Measurements from ENCODE around the gene NPAS1.
"Not testable (repeated sequence)": the region's sequence is repeated elsewhere in the genome, so short reads cannot be mapped to it uniquely, and the experiment has no call there.

The NPAS1 gene

DNA sequence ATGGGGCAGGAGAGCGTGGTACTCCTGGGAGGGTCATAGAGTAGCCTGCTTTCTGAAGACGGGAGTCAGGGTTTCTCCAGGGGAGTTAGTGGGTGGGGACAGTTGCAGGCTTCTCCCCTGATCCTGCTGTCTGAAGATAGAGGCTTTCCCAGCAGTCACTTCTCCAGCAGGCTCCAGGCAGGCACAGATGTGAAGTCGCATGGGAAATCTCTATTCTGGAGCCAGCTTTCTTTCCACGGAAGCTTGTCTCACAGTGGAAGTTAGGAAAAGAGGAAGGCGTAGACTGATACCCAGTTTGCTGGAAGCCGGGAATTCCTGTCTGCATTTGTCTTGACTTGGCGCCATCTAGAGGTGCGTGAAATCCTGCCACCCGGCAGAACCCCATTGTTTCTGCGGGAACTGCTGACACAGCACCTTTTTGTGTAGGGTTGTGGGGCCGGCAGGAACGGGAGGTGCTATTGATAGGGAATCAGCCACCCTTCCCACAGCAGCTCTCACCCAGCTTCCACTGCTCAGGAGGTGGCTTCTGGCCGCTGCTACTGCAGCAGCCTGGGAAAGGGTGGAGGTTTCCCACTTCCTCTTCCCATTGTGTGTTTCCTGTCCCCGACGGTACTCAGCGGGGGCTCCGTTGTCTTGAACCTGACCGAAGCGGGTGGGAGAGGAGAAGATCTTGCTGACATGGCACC lies 28.5 kb upstream of the NPAS1 start:
- peak; percentile 71 for DNase-seq

DNA sequence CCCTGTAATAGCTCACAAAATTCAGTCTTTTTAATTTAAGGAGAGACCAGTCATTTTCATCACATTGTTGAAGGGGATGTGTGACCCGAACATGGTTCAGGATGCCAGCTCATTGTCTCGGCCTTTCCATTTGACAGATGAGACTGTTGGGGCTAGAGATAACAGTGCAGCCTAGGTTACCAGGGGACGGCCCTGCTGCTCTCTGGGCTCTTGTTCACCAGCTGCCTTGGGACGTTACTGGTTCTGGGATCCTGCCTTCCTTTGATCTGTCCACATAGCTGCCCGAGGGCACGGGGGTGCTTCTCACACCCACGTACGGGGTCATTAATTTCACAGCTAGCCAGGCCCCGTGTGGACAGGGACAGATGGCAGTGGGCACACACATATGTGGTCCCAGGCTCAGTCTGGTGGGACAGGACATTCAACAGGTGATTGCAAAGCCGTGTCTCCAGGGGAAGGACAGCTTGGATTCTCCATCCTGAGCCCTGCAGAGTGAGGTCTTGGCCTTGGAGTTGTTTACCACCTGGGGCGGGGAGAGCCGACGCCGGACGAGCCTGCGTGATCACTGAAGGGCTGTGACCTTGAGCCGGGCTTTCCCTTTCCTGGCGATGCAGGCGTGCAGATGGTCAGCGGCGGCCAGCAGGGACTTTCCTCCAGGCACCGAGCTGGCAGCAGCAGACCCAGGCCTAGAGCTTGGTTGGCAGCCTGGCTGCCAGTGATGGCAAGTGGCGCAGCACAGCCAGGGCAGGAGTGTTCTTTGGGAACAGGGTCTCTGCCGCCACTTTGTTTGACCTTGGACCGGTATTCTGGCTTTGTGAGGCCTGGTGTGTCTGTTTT lies 26.7 kb upstream of the NPAS1 start:
- no peak for DNase-seq

DNA sequence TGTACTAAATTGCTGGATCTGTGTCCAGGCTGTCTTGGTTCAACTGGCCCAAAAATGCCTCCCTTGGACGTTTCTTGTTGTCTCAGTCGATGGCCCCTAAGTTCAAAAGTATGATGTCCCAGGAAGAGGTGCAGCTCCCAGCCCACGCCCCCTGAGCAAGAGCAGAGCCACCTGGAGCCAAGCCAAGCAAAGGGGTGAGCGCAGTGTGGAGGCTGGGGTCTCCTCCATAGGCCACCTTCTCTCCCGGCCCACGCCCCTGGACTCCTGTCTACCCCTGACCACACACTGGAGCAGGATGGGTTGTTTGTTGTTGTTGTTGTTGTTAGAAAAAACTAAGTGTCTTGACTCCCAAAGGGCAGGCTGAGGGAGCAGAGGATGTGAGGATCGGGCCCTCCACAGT lies 26.0 kb upstream of the NPAS1 start:
- no peak for DNase-seq

DNA sequence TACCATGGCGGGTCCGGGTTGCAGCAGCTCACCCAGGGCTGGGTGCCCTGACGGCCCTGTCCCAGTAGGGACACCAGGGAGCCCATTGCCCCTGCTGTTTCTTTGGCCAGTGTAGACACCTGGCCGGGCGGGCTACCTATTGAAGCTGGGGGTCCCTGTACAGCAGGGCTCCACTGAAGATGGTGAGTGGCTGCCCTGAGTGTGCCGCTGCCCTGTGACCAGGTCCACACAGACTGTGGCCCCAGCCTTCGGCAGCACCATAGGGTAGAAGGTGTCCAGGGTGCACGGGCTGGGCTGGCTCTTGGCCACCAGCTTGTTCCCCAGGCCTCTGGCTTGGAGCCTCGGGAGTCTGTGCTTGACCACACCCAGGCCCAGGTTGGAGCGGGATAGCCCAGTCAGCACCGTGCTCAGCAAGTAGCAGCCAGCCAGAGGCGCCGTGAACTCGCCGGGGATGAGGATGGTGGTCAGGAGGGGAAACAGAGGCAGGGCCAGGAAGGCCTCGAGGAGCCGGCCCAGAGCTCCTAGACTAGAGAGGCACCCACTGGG lies 25.4 kb upstream of the NPAS1 start:
- DNase-seq = no peak

DNA sequence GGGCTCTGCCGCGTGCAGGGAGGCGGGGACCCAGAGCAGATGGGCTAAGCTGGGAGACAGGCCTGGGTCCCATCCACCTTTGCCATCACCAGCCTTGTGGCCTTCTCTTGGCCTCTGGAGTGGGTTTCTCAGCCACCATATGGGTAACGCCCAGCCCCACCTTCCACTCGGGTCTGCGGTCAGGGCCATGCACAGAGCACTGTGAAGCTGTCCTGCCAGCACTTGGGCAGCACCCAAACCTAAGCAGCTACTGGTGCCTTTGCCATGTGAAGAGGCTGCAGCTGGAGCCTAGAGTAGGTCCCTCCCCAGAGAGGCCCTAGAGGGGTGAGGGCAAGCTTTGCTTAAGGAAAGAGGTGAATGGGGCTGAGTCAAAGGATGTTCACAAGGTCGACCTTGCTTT lies 24.1 kb upstream of the NPAS1 start:
- no peak for DNase-seq

DNA sequence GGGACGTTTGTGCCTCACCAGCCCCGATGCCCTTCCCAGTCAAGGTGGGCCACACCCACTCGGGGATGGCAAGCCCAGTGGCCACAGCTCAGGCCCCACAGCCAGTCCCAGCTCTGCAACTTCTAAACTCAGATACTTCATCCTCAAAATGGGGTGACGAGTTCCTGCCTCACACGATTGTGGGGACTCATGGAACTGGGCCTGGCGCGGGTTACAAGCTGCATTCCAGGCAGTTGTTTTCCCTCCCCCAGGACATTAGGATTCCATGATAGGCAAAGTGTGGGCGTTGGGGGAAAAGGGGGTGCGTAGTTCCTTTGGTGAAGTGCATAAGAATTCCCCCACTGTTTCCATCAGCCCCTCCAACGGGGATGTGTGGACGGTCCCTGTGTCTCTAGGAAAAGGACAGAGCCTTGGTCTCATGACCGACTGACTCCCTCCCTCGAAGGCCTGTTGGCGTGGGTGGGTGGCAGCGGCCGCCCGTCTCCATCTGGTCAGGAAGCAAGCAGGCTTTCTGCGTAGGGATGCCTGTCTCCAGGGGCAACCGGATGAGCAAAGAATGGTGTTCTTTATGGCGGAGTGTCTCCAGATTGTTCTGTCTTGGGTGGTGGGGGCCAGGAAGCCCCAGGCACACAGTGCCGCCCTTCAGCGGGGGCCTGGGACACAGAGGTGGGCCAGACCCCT lies 21.1 kb upstream of the NPAS1 start:
- no peak for DNase-seq

DNA sequence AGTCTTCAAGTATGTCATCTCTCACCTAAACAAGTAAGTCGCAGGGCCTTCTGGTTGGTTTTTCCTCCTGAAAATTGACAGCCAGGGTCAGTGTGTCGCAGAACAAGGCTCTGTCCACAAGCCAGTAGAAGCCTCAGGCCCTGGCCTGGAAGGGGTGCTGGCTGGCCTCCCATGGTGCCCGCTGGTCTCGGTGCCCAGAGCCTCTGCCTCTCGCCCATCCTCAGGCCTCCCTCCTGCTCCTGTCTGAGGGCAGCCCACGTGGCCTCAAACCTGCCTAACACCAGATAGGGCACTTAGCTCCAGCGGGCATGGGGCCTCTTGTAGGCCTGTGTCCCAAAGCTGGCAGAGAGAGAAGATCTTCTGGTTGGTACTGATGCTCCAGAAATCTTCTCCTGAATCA lies 20.3 kb upstream of the NPAS1 start:
- DNase-seq = no peak

DNA sequence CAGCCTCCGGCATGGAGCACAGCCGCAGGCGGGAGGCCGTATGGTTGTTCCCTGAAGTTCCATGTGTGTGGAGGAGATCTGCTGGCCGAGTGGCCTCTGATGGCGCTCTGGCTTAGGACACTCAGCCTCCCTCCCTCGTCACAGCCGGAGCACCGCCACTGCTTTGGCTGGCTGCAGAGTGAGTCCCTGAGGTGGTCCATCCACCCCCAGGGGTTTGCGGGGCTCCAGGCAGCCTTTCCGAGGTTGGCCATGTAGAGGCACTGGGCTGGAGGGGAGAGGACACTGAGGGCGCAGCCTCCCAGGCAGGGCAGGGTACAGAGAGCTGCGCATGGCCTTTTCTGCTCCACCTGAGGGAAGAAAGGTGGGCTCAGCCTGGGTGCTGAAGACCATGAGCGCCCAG lies 19.8 kb upstream of the NPAS1 start:
- DNase-seq = no peak

DNA sequence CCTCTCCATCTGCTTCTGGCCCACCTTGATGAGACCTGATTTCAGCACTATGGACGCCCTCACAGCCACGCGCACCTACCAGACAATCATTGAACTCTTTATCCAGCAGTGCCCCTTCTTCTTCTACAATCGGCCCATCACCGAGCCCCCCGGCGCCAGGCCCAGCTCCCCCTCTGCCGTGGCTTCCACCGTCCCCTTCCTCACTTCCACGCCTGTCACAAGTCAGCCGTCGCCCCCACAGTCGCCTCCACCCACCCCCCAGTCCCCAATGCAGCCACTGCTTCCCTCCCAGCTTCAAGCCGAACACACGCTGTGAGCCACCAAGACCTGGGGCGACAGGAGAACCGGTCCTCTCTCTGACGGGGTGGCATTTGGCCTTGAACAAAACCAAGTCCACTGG lies 19.3 kb upstream of the NPAS1 start:
- no peak for DNase-seq

DNA sequence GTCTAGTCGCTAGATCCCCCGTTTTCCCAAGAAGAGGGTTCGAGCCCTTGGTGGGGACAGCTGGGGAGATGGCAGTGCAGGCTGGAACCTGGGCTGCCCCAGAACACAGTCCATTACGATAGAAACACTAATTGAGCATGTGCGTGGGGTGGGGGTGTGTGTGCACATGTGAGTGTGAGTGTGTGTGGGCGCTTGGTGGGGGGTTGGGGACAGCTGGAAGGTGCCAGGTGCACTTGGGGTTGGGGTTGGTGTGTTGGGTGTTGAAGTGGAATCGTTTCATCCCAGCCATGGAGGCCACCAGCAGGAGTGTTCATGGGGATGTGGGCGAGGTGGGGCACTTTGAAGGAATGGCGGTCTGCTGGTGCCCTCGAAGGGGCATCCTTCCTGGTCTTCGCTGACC lies 18.1 kb upstream of the NPAS1 start:
- no peak for DNase-seq

DNA sequence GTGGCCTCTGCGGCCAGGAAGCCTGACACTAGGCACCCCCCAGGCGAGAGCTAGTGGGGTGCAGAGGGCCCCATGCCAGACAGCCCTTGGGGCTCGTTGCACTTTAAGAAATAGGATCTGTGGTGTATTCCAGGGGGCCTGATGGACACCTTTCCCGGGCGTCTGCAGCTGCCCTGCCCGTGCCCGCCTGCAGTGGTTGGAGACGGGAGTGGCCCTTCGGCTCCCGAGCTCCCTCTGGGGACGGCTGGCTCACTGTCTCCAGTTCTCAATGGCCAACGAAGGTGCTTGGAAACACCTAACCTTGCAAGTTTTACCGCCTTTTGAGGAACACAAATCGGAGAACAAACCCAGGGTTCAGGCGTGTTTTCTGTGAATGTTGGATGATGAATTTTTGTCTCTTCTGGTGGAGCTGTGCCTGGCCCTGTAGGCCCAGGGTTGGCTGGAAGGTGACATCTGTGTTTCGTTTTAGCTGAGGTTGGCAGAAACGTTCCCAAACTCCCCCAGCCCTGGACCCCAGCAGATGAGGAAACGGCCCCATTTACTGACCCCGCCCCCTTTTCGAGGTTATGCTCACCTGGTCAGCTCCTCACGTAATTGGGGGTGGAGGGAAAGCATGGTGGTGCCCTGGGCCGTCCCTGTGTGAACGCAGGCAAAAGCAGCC lies 17.4 kb upstream of the NPAS1 start:
- no peak for DNase-seq

DNA sequence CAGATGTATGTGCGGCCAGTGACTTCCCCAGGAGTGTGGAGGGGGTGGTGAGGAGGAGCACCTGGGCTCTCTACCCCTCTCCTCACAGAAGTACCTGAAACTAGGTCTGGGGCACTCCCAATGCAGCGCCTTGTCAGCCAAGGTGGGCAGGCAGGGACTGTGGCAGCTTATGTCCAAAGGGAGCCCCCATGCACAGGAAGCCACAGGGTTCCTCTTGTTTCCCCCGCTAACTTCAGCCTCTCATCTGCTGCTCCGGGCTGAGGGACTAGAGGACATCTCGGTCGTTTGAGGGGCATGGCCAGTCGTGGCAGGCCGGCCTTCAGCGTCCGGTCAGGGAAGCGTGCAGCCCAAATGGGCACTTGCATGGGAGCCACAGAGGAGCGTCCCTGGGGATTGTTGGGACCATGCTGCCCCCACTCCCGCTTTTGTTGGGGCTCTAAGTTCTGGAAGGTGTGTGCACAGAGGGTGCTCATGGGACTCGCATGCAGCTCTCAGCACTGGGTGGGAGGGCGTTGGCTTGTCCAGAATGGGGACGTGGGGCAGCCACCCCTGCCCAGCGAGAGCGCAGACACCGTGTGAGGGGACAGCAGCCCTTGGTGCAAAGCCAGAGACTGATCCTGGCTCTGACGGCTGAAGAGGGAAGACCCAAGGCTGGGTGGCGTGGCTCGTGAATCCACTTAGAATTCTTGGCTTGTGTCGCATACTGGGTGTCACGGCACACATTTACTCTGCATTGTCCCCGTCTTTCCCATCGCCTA lies 16.6 kb upstream of the NPAS1 start:
- DNase-seq = no peak

DNA sequence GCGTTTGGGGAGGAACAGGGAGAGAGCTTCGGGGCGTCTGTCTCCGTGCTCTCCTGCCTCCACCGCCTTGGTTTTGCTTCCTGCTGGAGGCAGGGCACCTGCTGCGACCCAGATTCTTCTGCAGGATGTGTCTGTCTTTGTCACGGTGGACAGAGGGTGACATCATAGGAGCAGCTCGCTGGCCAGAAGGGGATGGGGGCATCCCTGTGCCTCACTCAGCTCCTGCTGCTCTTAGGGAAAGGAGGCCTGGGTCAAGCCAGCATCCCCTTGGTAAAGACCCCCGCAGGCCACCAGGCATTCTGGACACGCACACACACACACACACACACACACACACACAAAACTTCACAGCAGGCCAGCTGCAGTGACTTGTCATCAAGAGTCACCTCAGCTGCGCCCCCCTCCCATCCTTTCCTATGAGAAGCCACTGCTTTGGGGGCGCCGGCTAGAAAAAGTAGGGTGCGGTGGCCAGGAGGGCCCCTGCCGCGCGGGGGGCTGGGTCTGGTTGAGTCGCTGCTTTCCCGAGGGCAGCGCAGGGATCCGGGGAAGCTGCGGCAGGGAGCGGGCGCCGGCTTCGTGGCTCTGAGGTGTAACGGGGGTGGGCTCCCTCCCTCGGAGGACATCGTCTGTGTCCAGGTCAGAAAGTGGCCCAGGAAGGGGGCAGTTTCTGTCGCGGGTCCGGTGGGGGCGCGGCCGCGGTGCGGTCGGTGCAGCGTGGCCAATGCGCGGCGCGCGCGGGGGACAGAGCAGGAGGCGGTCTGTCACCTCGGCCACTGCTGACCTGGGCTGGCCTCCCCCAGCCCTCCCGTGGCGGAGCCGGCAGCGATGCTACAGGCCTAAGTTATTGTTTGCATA lies 15.8 kb upstream of the NPAS1 start:
- no peak for DNase-seq

DNA sequence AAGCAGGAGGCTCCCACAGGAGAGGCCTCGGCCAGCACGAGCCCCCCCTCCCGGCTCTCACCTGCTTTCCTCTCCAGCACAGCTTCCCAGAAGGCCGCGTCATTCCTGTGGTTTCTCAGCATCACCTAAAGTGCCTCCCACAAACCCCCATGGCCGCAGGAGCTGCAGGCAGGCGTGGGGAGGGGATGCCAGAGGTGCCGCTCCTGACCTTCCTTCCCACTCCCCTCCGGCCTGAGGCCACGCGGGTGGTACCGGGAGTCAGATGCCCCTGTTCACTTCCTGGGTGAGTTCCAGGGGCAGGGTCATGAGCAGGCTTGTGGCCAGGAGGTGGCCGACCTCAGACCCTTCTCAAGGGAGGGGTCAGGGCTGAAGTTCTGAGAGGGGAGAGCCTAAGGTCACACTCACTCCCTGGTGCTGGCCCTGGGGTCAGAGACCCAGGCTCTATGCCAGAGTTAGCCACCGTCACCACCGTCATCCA lies 14.4 kb upstream of the NPAS1 start:
- DNase-seq = no peak

DNA sequence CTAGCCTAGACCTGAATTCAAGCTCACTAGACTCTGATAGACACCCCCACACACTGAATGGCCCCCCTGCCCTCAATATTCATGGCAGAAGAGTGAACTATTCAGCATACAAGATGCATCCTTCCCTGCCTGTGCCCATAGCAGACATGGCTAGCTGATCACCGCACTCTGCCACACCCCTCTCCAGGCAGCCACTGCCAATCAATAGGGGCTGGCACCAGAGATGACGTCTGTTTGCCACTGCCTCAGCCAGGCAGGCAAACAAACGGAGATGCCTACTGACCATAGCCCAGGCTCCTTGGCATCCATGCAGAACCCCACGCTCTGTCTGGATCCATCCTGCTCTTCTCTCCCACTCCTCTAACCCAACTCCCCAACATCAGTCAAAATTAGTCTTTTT lies 13.8 kb upstream of the NPAS1 start:
- DNase-seq = no peak

DNA sequence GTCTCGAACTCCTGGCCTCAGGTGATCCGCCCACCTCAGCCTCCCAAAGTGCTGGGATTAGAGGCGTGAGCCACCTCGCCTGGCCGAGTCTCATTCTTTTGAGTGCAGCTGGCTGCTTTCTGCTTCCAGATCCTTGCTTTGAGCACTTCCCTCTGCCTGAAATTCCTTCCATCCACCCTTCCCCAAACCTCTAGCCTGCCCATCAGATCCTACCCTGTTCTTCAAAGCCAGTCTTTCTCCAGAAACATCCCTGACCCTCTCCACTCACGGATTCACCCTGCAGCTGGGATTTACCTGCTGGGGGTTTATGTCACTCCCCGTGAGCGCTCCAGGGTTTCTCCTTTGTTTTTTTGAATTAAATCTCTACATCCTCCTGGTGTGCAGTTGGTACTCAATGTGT lies 13.1 kb upstream of the NPAS1 start:
- DNase-seq = no peak

DNA sequence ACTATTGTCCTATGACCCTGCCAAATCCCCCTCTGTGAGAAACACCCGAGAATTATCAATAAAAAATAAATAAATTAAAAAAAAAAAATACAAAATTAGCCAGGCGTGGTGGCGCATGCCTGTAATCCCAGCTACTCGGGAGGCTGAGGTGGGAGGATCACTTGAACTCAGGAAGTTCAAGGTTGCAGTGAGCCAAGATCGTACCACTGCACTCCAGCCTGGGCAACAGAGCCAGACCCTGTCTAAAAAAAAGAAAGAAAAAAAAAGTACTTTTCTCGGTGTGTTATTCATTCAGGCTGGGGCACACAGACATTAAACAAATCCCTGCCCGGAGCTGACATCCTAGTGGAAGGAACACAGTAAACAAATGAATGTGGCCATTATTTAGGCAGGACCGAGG lies 9.1 kb upstream of the NPAS1 start:
- DNase-seq = not testable (repeated sequence)

DNA sequence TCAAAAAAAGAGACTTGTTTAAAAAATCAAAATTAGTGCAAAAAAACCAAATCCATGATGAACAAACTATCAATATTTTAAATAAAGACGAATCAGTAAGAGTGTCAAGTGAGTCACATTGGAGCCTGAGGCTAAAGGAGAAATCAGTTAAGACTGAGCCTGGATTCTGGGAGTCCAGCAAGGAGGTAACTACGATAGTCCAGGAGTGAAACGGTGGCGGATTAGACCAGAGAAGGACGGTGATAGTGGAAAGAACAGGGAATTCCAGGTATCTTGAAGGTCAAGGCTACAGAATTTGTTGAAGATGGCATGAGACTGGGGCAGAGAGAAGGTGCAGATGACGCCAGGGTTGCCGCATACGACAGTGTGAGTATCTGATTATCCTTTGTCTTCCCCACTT lies 7.0 kb upstream of the NPAS1 start:
- no peak for DNase-seq

DNA sequence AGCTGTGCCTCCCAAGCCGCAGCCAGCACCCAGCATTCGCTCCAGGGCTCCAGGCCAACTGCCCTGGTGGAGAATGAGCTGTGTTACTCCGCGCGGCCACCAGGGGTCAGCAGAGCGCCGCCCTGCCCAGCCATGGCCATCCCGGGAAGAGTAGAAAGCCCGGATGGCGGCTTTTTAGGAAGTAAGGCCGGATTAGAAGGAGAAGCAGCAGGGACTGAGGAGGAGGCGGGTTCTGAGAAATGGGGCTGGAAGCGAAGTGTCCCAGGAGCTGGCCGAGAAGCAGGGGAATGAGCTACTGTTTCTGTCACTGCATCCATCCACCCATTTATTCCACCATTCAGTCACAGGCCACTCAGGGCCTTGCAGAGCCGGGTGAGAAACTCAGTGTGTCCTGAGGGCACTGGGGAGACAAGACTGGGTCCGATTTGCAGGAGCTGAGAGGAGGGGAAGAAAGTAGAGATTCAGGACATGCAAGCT lies 6.6 kb upstream of the NPAS1 start:
- peak; percentile 46 for DNase-seq

DNA sequence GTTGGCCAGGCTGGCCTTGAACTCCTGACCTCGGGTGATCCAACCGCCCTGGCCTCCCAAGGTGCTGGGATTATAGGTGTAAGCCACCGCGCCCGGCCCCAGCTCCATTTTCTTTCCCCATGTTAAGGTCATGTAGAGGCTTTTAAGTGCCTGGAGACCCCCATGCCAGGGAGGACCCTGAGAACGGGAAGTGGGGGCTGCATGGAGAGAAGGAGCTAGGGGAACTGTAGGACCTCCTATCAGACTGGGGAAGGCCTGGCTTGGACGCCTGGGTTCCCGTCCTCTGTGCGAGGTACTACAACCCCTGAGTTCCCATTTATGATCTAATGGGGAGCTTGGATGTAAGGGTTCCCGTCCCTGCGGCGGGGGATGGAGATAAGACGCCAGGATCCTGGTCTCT lies 714 bp upstream of the NPAS1 start:
- no peak for DNase-seq

DNA sequence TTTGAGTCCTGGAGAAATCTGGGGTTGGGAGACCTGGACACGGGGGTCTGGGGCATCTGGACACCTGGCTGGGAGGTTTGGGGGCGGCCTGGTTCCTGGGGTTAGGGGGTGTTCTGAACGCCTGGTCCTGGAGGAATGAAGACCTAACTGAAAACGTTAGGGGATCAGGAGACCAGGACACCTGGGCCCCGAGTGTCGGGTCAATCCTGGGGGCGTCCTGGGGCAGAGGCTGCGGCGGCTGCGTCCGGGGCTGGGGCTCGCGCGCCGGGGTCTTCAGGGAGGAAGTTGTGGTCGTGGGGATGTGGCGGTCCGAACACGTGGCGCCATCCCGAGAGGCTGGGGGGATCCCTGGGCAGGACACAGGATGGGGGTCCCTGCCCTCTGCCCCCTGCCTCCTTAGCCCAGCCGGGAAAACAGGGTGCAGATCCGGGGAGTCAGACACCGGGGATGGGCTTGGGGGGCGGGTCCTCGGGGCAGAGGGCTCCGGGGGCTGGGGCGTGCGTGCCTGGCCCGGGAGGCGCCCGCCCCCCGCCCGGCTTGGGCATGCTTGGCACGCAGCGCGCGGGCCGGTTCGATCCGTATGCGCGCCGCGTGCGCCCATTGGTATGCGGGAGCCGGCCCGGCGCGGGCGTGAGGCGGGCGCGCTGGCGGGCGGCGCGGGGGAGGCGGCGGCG lies 632 bp downstream of the NPAS1 start:
- DNase-seq = no peak

All from amniotic stem cell (primary cell).